Measurements from ENCODE around the gene FAM229B.
A peak's percentile ranks its signal among the peaks of the same experiment; 100 is the strongest.

GRCh38 chr6:112040956-112041355 lies 46.4 kb upstream of the FAM229B start:
- TF ChIP-seq POLR2AphosphoS5 (IDR thresholded peaks at IDR 0.05; ENCODE audit: insufficient read depth, low read depth, low read length) = peak; percentile 74
- no peak for TF ChIP-seq POLR2A (IDR thresholded peaks at IDR 0.05; ENCODE audit: low read depth, low read length)
